Ureter (tissue), 1 donor: ENCODE data around the gene TEX28. TPM values are rescaled to one million over a fixed set of nuclear protein-coding genes. Genes with fewer than 3 reads are reported as not detected.
"Not testable (repeated sequence)": the region's sequence is repeated elsewhere in the genome, so short reads cannot be mapped to it uniquely, and the experiment has no call there.

ENCODE experiments used
- DNase-seq: peaks from one replicate; pipeline ENCODE4 v3.0.0-alpha.2; 2020; ENCODE audit warnings: low spot score
- total RNA-seq: library from RNA; stranded (reverse); gene quantifications from one replicate; pipeline ENCODE4 v1.2.4, GENCODE V29; 2023
- donor health status: DM: yes; HTN: yes; CAD: no.

The TEX28 gene, protein sequence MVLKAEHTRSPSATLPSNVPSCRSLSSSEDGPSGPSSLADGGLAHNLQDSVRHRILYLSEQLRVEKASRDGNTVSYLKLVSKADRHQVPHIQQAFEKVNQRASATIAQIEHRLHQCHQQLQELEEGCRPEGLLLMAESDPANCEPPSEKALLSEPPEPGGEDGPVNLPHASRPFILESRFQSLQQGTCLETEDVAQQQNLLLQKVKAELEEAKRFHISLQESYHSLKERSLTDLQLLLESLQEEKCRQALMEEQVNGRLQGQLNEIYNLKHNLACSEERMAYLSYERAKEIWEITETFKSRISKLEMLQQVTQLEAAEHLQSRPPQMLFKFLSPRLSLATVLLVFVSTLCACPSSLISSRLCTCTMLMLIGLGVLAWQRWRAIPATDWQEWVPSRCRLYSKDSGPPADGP
- not detected for total RNA-seq

DNA sequence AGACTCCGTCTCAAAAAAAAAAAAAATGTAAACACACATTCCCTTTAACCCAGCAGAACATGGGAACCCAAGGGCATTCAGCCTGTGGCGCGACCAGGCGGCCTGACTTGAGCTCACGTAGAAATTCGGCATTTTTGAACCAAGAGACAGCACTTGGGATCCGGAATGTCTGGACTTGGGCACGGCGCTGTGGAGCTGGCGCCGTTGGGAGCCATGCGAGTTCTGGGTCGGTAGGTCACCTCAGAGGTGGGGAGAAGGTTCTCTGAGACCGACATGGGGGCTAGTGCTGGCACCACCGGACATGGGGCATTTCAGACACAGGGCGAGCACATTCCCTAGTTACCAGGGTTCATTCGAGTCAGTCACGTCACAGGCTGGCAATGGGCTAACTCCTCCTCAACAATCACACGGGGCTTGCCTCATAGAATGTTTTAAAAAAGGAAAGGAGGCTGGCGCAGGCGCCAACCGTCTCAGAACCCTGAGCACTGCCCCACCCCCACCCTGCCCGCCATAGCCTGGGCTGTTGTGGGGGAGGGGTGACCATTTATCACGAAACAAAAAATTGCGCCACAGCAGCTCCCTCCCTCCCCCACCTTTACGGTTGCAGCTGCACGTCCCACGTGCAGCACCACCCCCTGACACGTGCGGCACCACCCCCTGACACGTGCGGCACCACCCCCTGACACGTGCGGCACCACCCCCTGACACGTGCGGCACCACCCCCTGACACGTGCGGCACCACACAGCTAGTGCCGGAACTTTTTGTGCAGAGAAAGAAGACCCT, at the start of gene TEX28:
TEX28 (minus strand) TSS at position 334 of the 784 bp plus-strand sequence. CDS start 3,007 bp downstream, outside the sequence.
- DNase-seq = no peak

DNA sequence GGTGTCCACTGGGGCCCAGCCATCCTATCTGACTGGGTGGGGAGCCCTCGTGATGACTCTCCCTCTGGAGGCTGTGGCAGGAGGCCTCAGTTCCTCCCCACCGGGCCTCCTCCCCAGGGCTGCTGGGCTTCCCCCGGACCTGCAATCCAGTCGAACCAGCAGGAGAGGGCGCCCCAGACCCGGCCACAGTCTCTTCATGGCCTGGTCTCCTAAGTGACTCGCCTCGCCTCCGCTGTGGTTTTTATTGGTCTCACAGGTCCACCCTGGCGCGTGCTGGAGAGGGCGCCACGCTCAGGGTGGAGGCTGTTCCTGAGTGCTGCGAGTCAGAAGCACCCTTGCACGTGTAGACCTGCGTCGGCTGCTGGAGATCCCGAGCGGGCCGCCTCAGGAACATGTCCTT, 48.7 kb upstream of the TEX28 start:
- not testable (repeated sequence) for DNase-seq

DNA sequence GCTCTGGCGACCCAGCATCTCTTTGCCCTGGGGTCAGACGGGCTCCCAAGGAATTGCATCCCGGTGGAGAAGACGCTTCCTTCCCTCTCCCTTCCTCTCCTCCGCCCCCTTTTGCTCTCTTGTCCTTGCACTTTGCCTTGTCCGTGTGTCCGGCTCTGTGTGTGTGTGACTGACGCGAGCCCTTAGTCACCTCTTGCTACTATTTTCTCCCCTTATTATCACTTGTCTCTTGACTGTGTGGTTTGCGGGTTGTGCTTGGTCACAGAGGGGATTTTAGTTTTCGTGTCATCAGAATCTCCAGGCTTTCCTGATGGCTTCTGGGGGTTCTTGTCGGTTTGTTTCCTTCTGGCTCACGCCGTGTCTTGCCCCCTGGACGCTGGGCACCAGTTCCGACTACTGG, 48.1 kb upstream of the TEX28 start:
- not testable (repeated sequence) for DNase-seq

DNA sequence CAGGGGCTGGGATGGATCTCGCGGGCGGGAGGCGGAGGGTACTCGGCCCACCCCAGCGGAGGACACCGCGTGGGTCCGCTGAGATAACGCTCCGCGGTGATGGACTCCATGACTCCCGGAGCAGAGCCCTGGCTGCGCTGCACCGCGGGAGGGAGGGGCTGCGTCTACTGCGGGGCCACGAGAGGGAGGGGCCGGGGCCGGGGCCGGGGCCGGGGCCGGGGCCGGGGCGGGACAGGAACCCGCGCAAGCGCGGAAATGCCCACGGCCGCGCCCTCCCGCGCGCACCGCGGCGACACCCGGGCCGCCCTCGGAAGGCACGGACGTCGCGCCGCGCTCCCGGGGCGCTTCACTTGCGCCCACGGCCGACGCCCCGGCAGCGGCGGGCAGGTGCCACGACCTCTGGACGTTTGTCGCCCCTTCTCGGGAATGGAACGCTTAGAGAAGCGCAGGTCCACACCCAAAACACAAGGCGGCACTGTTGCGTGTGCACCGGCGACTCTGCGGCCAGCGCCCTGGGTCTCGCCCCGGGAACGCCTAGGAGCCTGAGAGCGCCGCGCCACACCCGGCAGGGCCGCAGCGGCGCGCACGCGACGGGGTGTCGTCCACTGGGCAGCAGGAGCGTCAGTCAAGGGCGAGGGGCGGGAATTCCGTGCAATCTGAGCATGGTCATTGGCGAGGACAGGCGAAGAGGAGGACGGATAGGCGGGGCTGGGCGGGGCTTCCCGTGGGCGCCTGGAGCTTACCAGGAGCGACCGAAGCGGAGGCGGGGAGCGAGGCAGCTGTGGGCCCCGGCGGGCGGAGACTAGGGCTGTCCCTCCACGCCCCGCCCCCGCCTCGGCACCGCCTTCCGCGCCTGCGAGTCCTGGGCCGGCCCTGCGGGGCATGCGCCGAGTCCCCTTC, 46.7 kb upstream of the TEX28 start:
- DNase-seq = not testable (repeated sequence)

DNA sequence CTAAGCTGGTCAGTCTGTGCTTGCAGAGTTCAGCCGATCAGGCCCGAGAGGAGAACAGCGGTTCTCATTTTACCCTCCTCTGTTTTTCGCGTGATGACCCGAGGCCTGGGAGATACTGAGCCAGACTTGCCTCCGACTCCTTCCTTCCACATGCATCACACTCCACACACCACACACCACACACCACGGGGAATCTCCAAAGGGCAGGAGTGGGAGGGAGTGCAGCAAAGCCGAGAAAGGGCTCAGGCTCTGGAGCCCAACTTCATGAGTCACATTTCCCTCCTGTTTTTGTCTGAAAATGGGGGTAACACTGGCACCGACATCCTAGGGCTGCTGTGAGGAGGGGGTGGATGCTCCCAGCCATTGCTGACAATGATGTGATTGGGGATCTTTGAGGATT, 39.6 kb upstream of the TEX28 start:
- DNase-seq = no peak

DNA sequence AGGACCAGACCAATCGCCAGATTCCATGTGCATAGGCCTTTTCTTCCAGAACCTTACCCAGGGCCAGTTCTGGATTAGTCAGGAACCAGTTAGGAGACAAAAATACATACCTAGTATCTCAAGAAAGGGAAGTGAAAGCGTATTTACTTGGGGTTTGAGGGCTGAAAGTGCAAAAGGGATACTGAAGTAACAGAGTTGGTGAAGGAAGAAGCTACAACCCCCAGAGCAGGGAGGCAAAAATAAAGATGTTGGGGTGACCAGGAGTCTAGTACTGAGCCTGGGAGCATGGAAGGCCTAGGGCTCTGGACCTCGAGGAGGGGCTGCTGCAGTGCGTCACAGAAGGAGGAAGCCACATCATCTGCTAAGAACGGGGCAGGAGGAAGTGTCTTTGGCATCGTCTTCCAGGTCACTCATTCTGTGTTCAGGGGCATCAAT, 38.9 kb upstream of the TEX28 start:
- no peak for DNase-seq

DNA sequence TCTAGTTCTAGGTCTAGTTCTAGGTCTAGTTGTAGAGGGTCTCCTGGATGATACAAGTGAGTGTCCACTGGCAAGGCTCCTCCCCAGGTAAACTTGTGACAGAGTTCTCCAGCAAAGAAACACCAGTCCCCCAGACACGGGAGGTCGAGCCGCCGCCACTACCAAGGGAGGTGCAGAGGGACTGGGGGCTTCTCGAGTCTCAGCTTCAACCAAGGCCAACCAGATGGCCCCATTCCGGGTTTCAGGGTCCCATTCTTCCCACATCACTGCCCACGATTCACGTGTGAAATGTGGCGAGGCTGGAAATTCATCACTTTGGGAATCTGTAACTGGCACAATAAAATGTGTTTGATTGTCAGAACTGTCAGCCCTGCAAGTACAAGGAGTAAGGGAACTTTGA, 38.2 kb upstream of the TEX28 start:
- DNase-seq = no peak

DNA sequence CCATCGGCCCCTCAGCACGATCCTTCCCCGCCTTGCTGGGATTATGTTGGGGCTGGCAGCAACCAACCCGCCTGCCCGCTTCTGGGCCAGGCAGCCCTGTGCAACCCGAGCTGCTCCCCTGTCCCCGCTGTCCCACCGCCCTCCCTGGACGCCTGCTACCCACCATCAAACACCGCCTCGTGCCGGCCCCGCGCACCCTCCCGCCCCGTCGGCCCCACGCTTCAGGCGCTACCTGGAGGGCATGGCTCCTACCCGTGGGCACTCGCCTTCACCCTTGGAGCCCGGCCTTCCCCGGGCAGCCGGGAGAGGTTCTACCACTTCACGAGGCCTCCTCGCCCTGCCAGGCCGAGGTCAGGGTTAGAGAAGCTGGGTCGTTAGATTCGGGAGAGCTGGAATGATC, 37.6 kb upstream of the TEX28 start:
- DNase-seq = no peak

DNA sequence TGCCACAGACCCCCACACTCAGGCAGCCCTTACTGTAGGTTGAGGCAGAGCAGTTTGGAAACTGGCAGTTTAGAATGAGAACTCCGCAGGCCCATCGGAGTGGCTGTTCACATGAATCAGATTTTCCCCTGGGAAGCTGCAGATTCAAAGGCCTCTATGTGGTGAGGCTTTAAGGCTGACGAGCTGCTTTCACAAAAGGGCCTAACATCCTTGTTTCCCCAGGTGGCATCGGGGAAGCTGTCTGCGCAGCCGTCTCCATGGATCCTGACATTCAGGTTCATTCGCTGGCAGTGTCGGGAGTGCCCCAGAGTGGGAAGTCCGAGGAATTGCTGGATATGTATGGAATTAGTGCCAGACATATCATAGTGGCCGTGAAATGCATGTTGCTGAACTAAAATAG, 34.4 kb upstream of the TEX28 start:
- no peak for DNase-seq

DNA sequence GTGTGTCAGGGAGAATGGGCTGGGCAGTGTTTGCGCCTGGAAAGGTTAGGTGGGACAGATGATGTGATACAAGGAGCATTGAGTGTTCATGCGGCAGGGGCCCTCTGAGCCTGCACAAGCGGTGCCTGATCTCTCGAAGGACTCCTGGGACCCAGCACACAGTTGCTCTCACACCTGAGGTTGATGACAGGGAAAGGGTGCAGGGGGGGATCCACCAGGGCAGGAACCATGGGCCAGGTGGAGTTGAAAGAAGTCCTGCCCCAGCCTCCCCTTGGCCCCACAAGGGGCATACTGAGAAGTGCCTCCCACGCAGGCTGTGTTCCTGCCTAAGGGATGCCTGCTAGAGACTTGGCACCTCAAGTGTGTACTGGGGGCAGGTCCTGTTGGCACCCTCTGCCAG, 33.7 kb upstream of the TEX28 start:
- DNase-seq = no peak

DNA sequence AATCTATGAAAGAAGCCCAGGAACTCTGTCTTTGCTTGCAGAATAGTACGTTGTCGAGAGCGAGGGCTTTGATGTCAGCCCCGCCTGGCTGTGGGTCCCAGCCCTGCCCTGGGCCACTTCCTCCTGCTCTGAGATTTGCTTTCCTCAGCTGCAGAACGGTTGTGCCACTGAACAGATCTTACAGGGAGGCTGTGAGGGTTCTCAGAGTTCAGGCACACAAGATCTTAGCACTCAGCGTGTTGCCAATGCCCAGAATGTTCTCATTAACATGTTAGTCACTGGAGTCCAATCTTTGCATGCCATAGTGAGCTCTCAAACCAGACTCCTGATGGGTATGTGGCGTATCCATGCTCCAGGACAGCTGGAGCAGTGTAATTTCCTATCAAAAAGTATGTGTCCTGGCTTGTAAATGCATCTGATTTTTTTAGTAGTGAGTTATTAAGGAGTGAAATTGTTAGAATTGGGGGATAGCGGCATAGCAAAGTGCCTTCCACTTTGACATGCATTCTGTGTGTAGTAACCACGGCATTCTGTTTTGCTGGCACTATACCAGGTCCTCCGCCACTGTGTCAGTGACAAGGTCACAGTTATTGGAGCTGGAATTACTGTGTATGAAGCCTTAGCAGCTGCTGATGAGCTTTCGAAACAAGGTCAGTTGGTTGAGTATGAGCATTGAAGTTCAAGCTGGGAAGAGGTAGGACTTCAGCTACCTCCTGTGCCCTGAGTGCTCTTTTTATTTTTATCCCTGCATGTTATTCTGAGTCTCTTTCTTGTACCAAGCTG, 32.3 kb upstream of the TEX28 start:
- no peak for DNase-seq

DNA sequence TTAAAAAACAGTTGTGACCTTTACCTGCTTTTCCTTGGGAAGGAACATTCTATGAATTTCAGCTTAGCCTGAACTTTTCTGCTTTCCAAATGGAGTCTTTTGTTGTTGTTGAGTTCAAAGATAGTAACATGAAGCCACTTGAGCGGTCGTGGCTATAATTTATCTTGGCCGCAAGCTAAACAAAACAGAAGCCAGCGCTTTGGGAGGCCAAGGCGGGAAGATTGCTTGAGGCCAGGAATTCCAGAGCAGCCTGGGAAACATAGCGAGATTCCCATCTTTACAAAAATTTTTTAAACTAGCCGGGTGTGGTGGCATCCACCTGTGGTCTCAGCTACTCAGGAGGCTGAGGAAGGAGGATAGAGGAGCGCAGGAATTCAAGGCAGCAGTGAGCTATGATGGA, 30.6 kb upstream of the TEX28 start:
- DNase-seq = no peak

DNA sequence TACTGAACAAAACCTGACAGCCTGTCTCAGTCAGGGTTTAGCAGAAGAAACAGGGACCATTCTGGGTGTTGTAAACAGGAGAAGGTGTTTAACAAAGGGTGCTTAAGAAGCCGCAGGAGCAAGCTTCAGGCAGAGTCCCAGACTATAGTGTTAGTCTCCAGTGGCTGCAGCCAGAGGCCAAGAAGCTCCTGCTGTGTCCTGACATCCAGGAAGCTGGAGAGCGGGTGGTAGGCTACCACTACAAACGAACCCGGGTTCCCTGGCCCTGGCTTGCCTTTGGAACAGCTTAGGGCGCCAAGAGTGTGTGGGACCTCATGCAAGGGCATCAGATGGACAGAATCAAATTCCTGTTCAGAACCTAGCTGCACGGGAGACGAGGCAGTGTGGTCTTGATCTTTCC, 28.6 kb upstream of the TEX28 start:
- DNase-seq = no peak

DNA sequence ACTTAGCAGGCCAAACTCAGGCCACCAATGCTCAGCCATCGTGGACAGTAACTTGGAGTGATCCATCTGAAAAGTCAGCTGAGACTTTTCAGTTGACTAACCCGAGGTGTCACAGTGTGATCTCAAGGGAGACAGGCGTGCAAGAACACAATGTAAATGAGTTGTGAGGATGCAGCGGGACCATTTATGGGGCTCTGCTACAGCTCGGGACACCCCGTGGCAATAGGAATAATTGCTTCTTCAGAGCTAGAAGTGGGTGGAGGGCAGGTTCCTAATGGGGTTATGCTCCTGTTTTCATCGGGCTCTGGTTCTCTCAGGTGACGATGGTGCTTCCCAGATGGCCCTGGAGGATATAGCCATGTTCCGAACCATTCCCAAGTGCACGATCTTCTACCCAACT, 28.0 kb upstream of the TEX28 start:
- no peak for DNase-seq

DNA sequence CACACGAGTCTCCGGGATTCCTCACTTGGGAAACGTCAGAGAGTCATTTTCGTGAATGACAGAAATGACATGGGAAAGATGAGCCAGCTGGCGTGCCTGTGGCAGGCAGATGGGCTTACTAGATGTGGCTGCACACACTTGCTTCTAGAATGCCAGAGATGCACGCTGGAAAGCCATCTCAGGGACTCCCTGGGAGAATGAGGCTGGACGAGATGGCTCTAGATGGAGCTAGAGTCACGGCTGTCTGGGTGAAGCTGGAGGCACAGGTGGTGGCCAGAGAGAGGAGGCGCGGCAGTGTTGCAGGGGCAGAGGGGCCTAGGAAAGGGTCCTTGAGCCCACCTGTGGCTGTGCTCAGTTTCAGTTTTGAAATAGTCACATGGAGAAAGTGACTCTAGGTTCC, 26.7 kb upstream of the TEX28 start:
- DNase-seq = no peak

DNA sequence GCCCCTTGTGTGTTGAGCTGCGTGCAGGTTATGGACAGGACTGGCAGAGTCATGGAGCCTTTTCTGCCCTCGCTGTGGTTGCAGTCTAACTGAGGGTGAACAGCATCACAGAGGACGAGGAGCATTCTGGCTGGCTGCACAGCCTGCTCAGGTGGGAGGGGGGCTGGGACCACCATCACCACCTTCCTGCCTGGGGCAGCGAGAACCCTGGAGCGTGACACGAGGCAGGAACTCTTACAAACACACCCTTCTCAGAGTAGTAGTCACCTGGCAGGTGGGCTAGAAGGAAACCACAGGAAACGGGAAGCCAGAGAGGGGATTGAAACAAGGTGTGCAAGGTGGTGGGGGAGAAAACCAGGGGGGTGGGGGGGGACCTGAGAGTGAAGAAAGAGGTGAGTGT, 26.2 kb upstream of the TEX28 start:
- no peak for DNase-seq

DNA sequence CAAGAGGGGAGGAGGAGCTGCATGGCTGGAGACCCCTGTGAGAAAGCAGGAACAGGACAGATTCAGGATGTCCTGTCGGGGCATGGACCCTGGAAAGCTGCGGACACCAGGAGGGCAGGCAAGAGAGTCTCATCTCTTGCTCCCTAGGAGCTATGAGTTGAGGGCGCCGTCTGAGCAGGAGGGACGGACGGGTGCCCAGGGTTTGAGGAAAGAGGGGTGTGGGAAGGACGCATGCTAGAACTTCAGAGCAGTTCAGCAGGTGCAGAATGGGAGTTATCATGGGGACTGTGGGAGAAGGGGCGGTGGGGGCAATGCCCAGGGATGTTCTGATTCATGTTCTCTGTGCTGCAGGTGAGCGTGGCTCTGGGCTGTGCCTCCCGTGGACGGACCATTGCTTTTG, 25.5 kb upstream of the TEX28 start:
- DNase-seq = no peak

DNA sequence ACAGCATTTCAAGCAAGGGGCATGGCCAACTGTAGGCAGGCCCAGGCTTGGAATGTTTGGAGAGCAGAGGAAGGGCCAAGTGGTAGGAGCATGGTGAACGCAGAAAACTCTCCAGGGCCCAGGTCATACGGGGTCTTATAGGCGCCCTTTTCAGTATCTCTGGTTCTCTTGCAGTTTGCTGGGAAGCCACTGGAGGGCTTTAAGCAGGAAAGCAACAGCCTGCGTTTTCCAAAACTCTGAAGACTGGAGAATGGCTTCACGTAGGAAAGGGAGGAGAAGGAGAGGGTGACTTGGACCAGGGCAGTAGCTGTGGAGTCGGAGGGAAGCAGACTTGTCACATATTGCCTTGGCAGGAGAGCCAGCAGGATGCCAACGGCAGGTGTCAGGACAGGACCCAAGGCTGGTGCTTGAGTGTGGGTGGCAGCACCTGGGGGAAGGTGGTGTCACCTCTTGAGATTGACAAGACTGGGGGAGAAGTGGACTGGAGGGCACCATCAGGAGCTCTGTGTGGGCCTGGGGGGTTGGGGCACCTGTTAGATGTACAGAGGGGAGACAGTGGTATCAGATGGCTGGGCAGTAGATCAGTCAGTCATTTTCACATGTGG, 22.6 kb upstream of the TEX28 start:
- no peak for DNase-seq

DNA sequence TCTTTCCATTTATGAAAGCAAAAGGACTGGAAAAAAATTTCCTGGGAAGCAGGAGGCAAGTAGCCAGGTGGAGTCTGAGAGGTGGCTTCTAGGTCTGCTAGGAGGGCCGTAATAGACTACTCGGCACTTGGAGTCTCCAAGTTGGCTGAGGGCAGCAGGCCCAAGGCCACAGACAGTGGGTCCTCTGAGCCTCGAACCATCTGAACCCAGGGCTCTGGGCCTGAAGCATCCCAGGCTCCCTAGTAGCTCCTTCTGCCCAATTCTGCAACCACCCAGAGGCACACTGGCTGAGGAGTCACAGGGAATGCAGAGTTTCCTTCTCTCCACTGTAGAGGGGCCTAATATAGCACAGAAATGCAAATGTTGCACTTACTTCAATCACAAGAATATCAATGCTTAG, 20.5 kb upstream of the TEX28 start:
- DNase-seq = no peak

DNA sequence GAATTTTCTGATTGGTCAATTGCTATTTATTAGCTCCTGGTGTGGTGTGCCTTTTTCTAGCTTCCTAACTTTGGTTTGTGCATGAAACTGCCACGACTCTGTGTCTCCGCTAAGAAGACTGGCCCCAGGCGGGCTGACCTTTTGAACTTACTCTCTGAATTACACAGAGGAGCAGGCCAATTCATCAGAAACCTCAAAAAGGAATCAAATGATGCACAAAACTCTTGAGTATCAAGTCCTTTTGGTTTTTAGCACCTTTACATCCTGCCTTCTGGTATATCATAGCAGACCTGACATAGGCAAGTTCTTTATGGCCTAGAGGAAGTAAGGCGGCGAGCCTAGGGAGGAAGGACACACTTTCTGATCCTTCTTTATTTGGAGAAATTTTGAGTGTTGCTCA, 18.2 kb upstream of the TEX28 start:
- DNase-seq = no peak

DNA sequence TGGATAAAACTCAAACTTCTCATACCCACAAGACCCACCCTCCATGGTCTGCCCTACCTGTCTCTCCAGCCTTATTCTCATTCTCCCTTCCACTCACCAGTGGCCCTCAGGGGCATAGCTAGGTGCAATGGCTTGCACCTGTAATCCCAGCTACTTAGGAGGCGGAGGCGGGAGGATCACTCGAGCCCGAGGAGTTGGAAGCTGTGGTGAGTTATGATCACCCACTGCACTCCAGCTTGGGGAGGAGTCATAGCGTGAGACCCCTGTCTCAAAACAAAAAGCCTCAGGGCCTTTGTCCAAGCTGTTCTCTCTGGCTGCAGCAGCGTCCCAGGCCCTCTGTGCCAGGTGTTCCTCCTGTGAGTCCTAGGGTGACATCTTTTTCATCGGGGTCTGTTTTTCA, 17.2 kb upstream of the TEX28 start:
- no peak for DNase-seq
